Ovary (tissue), 10 donors: ENCODE measurements around the gene LGR4. TPM values are rescaled to one million over a fixed set of nuclear protein-coding genes. Genes with fewer than 3 reads are reported as not detected.
"Not testable (repeated sequence)": the region's sequence is repeated elsewhere in the genome, so short reads cannot be mapped to it uniquely, and the experiment has no call there.

Source experiments
- DNase-seq, 5 donors: peaks; one replicate each; pipeline ENCODE4 v3.0.0-alpha.2; 2019 to 2020
- H3K27ac ChIP-seq, 2 donors: fragments of 200-600 bp; one replicate each; pipeline versions ENCODE4 v1.5.1 to v1.8.0; 2019 to 2022
- H3K27me3 ChIP-seq: fragments of 200-600 bp; one replicate; pipeline ENCODE4 v1.8.0; 2022
- H3K36me3 ChIP-seq: fragments of 200-600 bp; sonication (generic); one replicate; pipeline ENCODE4 v1.5.1; 2019
- H3K4me1 ChIP-seq: one replicate; pipeline ENCODE4 v1.8.1; 2013; ENCODE audit warnings: mild to moderate bottlenecking, moderate library complexity; ENCODE audit not compliant: insufficient read depth
- H3K4me3 ChIP-seq: fragments of 200-600 bp; sonication (generic); one replicate; pipeline ENCODE4 v1.5.1; 2017
- H3K9me3 ChIP-seq, 2 donors: fragments of 200-600 bp in 1 of 2; sonication (generic) in 1 of 2; one replicate each; pipeline versions ENCODE4 v1.5.1 to v1.8.1; 2013 to 2019; ENCODE audit warnings: mild to moderate bottlenecking in 1 of 2, moderate library complexity in 1 of 2
- EP300 ChIP-seq: sonication (generic); formaldehyde crosslinking; IDR thresholded peaks from one replicate; pipeline ENCODE4 v1.6.1; 2017; ENCODE audit warnings: antibody characterized with exemption
- POLR2A ChIP-seq: fragments of 450-650 bp; IDR thresholded peaks from one replicate; pipeline ENCODE4 v1.6.1; 2017; ENCODE audit warnings: antibody characterized with exemption, mild to moderate bottlenecking, moderate library complexity
- WGBS, 3 donors: extraction: QIAGEN DNeasy Blood & Tissue Kit in 1 of 3; methylation state at CpG; one replicate each; pipeline versions ENCODE4 v1.1.5 to v1.1.7; 2013 to 2017; 5-methylcytosine and 5-hydroxymethylcytosine counted together
- intact Hi-C, 4 donors: fragments of 100-400 bp; cut with DNase I; formaldehyde crosslinking; loops; one replicate each; pipeline versions ENCODE4 v1.11.0 to v1.15.1; 2022 to 2023
- long read RNA-seq, 3 donors: library from polyadenylated mRNA in 2 of 3; unstranded in 2 of 3; transcript quantifications; one replicate each; pipeline ENCODE4 v2.0.0 and lab custom pipeline, GENCODE V29; 2021 to 2026
- polyA plus RNA-seq, 2 donors: library from polyadenylated mRNA; stranded (reverse); fragments of 200-250 nt in 1 of 2; fragments of 350-450 nt in 1 of 2; fragmentation: Illumina TruSeq in 1 of 2; extraction: RNeasy Lipid Tissue Mini Kit (QIAGEN cat#74804) in 1 of 2; gene quantifications; one replicate each; pipeline ENCODE4 v1.2.3, GENCODE V29; 2013 to 2014
- total RNA-seq, 7 donors: library from RNA; depleted of rRNA in 2 of 7; stranded (reverse); fragments of >200 nt in 2 of 7; fragmentation: NEBNext Ultra II Directional in 3 of 7; extraction: Animal tissue kit (Norgen Biotek cat#: 25700) in 3 of 7; gene quantifications; one replicate each; pipeline versions ENCODE4 v1.1.0 to v1.2.4, GENCODE V29; 2016 to 2023
- TF ChIP-seq, protein P1 (sequence below), 3 donors: fragments of 450-650 bp in 2 of 3; fragments of 200-600 bp in 1 of 3; IDR thresholded peaks; one replicate each; pipeline versions ENCODE4 v1.5.1 to v1.8.0; 2016 to 2022; ENCODE audit warnings: antibody characterized with exemption in 3 of 3, mild to moderate bottlenecking in 1 of 3
- donor health status: DM: no; HTN: no; CAD: no; lungs with moderate emphysema.
- donor health status: DM: no; HTN: no; CAD: no.
- donor health status: Bipolar disorder and iron deficiency.
- donor health status: DM: yes; HTN: yes; CAD: no.
- donor health status: DM: no; HTN: no; CAD: no.
- donor health status: DM: yes; HTN: yes; CAD: no.

Gene LGR4, protein sequence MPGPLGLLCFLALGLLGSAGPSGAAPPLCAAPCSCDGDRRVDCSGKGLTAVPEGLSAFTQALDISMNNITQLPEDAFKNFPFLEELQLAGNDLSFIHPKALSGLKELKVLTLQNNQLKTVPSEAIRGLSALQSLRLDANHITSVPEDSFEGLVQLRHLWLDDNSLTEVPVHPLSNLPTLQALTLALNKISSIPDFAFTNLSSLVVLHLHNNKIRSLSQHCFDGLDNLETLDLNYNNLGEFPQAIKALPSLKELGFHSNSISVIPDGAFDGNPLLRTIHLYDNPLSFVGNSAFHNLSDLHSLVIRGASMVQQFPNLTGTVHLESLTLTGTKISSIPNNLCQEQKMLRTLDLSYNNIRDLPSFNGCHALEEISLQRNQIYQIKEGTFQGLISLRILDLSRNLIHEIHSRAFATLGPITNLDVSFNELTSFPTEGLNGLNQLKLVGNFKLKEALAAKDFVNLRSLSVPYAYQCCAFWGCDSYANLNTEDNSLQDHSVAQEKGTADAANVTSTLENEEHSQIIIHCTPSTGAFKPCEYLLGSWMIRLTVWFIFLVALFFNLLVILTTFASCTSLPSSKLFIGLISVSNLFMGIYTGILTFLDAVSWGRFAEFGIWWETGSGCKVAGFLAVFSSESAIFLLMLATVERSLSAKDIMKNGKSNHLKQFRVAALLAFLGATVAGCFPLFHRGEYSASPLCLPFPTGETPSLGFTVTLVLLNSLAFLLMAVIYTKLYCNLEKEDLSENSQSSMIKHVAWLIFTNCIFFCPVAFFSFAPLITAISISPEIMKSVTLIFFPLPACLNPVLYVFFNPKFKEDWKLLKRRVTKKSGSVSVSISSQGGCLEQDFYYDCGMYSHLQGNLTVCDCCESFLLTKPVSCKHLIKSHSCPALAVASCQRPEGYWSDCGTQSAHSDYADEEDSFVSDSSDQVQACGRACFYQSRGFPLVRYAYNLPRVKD
- 10 to 100 TPM; 25.0 to 51.1 (median 33.4) TPM for total RNA-seq
- 10 to 100 TPM; 15.3 to 26.8 TPM for polyA plus RNA-seq
- long read RNA-seq, donor 1, partial matches to known transcripts: 0 of 27 reads
- long read RNA-seq, donor 1, other reads (novel, unspliced or antisense): 27 of 27 reads
- long read RNA-seq, donor 2, full-length matches to known transcripts: 4 of 4 reads
- long read RNA-seq, donor 2, partial matches to known transcripts: 0 of 4 reads
- long read RNA-seq, donor 2, other reads (novel, unspliced or antisense): 0 of 4 reads
- long read RNA-seq, donor 3, full-length matches to known transcripts: 5 of 11 reads
- long read RNA-seq, donor 3, partial matches to known transcripts: 0 of 11 reads
- long read RNA-seq, donor 3, other reads (novel, unspliced or antisense): 6 of 11 reads

DNA sequence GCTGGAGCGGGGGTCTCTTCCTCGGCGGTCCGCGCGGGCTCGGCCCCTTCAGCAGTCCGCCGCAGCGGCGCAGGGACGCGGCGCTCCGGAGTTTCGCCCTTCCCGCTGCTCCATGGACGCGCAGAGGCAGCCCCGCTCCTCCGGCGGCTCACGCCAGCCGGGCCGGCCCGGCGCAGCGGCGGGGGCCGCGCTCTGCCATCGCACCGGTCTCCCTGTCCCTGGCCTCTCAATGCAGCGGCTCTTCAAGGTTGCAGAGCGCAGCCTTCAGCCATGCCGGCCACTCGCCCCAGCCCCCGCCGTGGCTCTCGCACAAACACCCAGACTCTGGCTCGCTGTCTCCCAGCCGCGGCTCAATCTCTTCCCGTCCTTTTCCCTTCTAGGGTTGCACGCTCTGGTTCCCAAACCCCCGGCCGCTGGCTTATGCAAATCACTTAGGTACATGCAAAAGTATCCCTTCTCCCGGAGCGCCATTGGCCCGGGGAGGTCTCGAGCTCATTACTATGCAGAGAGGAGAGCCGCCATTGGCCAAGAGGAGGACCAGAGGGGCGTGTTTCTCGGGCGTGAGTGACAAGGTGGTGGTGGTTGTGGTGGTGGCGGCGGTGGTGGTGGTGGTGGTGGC is at the start of gene LGR4:
Gene LGR4, minus strand, starts transcription at position 393 of the 619 bp plus-strand sequence. CDS start 488 bp downstream, outside the sequence.
- Histone ChIP-seq H3K9me3 (no peaks in the 10 kb centered on the region), H3K4me1 (peaks cover 5% of the 10 kb centered on the region), H3K4me3 (peak within 1 kb of the TSS; percentile 77), H3K27ac (peak within 1 kb of the TSS; percentile 77 to 82), H3K36me3 (no peaks in the 10 kb centered on the region), H3K27me3 (no peaks in the 10 kb centered on the region)
- TF ChIP-seq POLR2A (peak; percentile 34), EP300 (no peak)
- TF ChIP-seq, protein P1, sequence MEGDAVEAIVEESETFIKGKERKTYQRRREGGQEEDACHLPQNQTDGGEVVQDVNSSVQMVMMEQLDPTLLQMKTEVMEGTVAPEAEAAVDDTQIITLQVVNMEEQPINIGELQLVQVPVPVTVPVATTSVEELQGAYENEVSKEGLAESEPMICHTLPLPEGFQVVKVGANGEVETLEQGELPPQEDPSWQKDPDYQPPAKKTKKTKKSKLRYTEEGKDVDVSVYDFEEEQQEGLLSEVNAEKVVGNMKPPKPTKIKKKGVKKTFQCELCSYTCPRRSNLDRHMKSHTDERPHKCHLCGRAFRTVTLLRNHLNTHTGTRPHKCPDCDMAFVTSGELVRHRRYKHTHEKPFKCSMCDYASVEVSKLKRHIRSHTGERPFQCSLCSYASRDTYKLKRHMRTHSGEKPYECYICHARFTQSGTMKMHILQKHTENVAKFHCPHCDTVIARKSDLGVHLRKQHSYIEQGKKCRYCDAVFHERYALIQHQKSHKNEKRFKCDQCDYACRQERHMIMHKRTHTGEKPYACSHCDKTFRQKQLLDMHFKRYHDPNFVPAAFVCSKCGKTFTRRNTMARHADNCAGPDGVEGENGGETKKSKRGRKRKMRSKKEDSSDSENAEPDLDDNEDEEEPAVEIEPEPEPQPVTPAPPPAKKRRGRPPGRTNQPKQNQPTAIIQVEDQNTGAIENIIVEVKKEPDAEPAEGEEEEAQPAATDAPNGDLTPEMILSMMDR (IDR thresholded peaks at IDR 0.05): no peak
- 1% methylated on average over 38 to 57 of the region's 57 CpGs for WGBS, 3 donors
- peak; percentile 89 to 91 (median 90) for DNase-seq
- intact Hi-C loops: loop anchor here in 2 of 4 donors (10.0 kb wide), 1 partner anchor 78 kb away; no protein-coding TSS in a partner anchor

DNA sequence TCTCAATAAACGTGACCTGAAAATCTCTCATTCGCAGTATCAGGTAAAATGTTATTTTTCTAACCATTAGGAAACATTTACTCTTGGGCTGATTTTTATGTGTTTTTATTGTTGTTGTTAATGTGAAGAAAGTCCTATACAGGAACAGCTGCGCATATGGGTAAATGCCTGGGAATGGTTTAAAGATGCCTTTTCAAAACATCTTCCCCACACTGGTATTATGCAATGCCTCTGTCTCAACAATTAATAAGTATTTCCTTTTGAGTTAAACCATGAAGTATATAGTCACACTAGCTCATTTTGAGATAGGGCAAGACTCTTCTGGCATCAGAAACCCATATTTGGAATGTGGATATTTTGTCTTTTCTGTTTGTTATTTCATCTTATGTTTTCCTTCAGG is 47.6 kb upstream of the LGR4 start:
- Histone ChIP-seq H3K27me3 (no peaks in the 10 kb centered on the region), H3K4me1 (no peaks in the 10 kb centered on the region), H3K27ac (no peak overlapping the region), H3K4me3 (no peak overlapping the region), H3K9me3 (no peaks in the 10 kb centered on the region), H3K36me3 (no peaks in the 10 kb centered on the region)
- WGBS, 3 donors: 91 to 93% (median 91%) methylated on average over 3 of the region's 3 CpGs
- intact Hi-C loops: no loop called here
- TF ChIP-seq EP300 (no peak), POLR2A (no peak)
- TF ChIP-seq, protein P1 (IDR thresholded peaks at IDR 0.05): no peak
- DNase-seq: no peak

DNA sequence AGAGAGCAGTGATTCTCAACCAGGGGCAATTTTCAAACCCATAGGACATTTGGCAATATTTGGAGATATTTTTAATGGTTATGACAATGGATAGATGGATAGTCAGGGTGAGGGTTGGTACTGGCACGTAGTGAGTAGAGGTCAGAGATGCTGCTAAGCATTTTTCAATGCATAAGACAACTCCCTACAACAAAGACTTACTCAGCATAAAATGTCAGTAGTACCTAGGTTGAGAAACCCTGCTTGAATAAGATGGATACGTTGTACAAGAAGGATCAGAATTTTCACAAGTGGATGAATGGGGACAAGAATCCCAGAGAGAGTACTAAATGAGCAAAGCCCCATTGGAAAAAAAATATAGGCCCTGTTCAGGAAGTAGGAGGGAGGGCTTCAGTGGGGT is 45.9 kb upstream of the LGR4 start:
- WGBS, 3 donors: 87 to 89% (median 88%) methylated on average over 2 of the region's 2 CpGs
- Histone ChIP-seq H3K4me3 (no peak overlapping the region), H3K4me1 (no peaks in the 10 kb centered on the region), H3K9me3 (no peaks in the 10 kb centered on the region), H3K36me3 (no peaks in the 10 kb centered on the region), H3K27ac (no peak overlapping the region), H3K27me3 (no peaks in the 10 kb centered on the region)
- intact Hi-C loops: loop anchor here in 1 of 4 donors (10.0 kb wide), 1 partner anchor 154 kb away; the partner anchor contains the start of gene CCDC34
- TF ChIP-seq EP300 (no peak), POLR2A (no peak)
- TF ChIP-seq, protein P1 (IDR thresholded peaks at IDR 0.05): no peak
- no peak for DNase-seq

DNA sequence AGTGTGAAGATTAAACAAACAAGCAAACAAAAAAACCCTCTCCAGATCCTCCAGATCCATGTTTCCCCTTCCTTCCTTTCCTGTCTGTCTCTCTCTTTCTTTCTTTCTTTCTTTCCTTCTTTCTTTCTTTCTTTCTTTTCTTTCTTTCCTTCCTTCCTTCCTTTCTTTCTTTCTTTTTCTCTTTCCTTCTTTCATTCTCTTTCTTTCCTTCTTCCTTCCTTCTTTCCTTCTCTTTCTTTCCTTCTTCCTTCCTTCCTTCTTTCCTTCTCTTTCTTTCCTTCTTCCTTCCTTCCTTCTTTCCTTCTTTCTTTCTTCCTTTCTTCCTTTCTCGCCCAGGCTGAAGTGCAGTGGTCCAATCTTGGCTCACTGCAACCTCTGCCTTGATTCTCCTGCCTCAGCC is 44.9 kb upstream of the LGR4 start:
- WGBS, 3 donors: 92 to 100% (median 96%) methylated on average over 1 of the region's 1 CpG
- not testable (repeated sequence) for H3K4me1 ChIP-seq, H3K36me3 ChIP-seq, H3K9me3 ChIP-seq, H3K4me3 ChIP-seq, H3K27ac ChIP-seq, DNase-seq, H3K27me3 ChIP-seq
- intact Hi-C loops: loop anchor here in 1 of 4 donors (10.0 kb wide), 1 partner anchor 153 kb away; the partner anchor contains the start of gene CCDC34
